Bronchial epithelial cell (primary cell): ENCODE results near the gene SCAMP1. TPM values are rescaled to one million over a fixed set of nuclear protein-coding genes. Genes with fewer than 3 reads are reported as not detected.

Source experiments
- DNase-seq: peaks from one replicate; pipeline ENCODE4 v3.0.0-alpha.2; 2010; ENCODE audit warnings: low read depth
- FAIRE-seq: peaks from 2 replicates; lab custom pipeline; 2011; peaks lifted over from hg19 to GRCh38; lab: Jason Lieb, UNC
- H3K27me3 ChIP-seq: 2 replicates; pipeline ENCODE4 v1.5.1; 2011; ENCODE audit warnings: low read length; ENCODE audit not compliant: control insufficient read depth, insufficient read depth
- H3K36me3 ChIP-seq: 2 replicates; pipeline ENCODE4 v1.5.1; 2011; ENCODE audit warnings: low read length; ENCODE audit not compliant: control insufficient read depth, insufficient read depth
- H3K4me3 ChIP-seq: 2 replicates; pipeline ENCODE4 v1.5.1; 2011; ENCODE audit warnings: mild to moderate bottlenecking, low read depth, low read length, control low read depth
- CTCF ChIP-seq: IDR thresholded peaks from 2 replicates; pipeline ENCODE4 v1.5.1; 2011; ENCODE audit warnings: mild to moderate bottlenecking, moderate library complexity, low read length, control low read depth, inconsistent platforms; ENCODE audit not compliant: insufficient read depth, severe bottlenecking
- total RNA-seq: library from RNA; depleted of rRNA; stranded (reverse); fragments of >200 nt; gene quantifications from 2 replicates; pipeline ENCODE4 v1.2.1, GENCODE V29; 2014

The SCAMP1 gene
- total RNA-seq, 1 donor from 2014 or later, result 58.7 TPM

GRCh38 chr5:78467752-78468357 is 107.4 kb downstream of the SCAMP1 start:
- Histone ChIP-seq H3K36me3 (peaks cover 1% of the 10 kb centered on the region), H3K4me3 (no peak overlapping the region), H3K27me3 (no peaks in the 10 kb centered on the region)
- DNase-seq (peak; percentile 51), FAIRE-seq (no peak)
- TF ChIP-seq CTCF, result peak; percentile 57

GRCh38 chr5:78471896-78472295 is 111.5 kb downstream of the SCAMP1 start:
- FAIRE-seq (no peak), DNase-seq (no peak)
- Histone ChIP-seq H3K27me3 (no peaks in the 10 kb centered on the region), H3K36me3 (no peaks in the 10 kb centered on the region), H3K4me3 (no peak overlapping the region)
- TF ChIP-seq CTCF, result no peak

- DNase-seq (no peak), FAIRE-seq (no peak)
- Histone ChIP-seq H3K4me3 (no peak overlapping the region), H3K27me3 (no peaks in the 10 kb centered on the region), H3K36me3 (no peaks in the 10 kb centered on the region)
- no peak for TF ChIP-seq CTCF
Observed at GRCh38 chr5:78472469-78473106, 112.2 kb downstream of the SCAMP1 start.

- Histone ChIP-seq H3K4me3 (no peak overlapping the region), H3K27me3 (no peaks in the 10 kb centered on the region), H3K36me3 (no peaks in the 10 kb centered on the region)
- no peak for TF ChIP-seq CTCF
- DNase-seq (no peak), FAIRE-seq (no peak)
Observed at GRCh38 chr5:78473751-78474150, 113.3 kb downstream of the SCAMP1 start.

- no peak for TF ChIP-seq CTCF
- H3K4me3 ChIP-seq, result no peak overlapping the region
- H3K36me3 ChIP-seq, result no peaks in the 10 kb centered on the region
- H3K27me3 ChIP-seq, result no peaks in the 10 kb centered on the region
- FAIRE-seq (no peak), DNase-seq (no peak)
Observed at GRCh38 chr5:78475370-78475769, 115.0 kb downstream of the SCAMP1 start.
